Choroid plexus epithelial cell (primary cell): ENCODE measurements around the gene TTLL12.

ENCODE experiments used
- DNase-seq: peaks from one replicate; pipeline ENCODE4 v3.0.0-alpha.2; 2010; ENCODE audit warnings: low read depth
- H3K4me3 ChIP-seq: 2 replicates; pipeline ENCODE4 v1.5.1; 2011; ENCODE audit warnings: low read depth, mild to moderate bottlenecking, control low read depth, low read length, moderate library complexity
- TF ChIP-seq, protein P1 (sequence below): conservative IDR thresholded peaks from 2 replicates; pipeline ENCODE4 v1.5.1; 2011; ENCODE audit warnings: low read depth, mild to moderate bottlenecking, control low read depth, inconsistent platforms, low read length, moderate library complexity

The TTLL12 gene

DNA sequence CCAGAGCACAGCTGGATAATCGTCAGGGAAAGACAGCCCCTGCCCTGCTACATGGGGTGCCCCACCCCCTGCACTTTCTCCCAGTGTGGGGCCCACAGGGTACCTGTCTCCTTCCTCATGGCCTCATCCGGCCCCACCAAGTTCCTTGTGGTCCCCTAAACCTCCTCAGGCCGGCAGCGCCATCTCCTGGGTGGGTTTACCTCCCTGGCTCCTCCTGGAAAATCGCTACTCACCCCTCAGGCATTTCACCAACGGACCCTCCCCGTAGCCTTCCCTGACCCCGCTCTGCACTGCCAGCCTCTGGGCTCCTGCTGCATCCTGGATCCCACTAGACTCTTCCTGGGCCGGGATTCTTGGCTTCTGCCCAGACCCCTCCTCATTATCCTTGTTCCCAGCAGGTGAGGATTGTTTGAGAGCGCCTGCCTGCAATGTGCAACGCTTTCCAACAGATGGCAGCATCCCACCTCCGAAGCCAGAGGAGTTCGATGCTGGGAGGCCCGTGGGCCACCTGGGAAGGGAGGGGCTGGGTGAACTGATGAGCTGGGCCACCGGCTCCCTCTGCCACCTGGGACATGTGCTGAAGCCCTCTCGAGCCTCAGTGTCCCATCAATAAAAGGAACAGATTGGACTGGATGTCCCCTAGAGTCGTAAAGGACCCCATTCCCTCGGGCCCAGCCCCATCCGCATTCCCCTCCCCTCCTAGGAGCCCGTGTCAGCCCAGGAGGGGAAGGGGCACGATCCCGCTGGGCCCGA, 44.2 kb upstream of the TTLL12 start:
- H3K4me3 ChIP-seq: no peak overlapping the region
- TF ChIP-seq, protein P1, sequence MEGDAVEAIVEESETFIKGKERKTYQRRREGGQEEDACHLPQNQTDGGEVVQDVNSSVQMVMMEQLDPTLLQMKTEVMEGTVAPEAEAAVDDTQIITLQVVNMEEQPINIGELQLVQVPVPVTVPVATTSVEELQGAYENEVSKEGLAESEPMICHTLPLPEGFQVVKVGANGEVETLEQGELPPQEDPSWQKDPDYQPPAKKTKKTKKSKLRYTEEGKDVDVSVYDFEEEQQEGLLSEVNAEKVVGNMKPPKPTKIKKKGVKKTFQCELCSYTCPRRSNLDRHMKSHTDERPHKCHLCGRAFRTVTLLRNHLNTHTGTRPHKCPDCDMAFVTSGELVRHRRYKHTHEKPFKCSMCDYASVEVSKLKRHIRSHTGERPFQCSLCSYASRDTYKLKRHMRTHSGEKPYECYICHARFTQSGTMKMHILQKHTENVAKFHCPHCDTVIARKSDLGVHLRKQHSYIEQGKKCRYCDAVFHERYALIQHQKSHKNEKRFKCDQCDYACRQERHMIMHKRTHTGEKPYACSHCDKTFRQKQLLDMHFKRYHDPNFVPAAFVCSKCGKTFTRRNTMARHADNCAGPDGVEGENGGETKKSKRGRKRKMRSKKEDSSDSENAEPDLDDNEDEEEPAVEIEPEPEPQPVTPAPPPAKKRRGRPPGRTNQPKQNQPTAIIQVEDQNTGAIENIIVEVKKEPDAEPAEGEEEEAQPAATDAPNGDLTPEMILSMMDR: peak; percentile 97
- DNase-seq: peak; percentile 60

DNA sequence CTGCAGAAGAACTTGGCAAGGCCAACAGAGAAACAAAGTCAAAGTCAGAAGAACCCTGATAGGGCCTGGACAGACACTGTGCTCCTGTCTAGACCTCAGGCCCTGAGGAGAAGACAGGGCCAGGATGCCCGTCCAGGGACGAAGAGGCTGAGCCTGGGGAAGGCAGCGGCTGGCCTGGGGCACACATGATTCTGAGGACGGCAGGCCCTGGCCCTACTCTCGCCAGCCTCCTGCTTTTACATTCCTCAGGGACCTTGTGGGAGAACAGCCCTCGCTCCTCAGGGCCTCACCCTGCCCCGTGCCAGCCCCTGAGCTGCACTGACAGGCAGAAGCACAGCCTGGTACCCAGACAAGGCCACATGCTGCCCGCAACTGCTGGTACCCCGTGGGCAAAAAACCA, 43.6 kb upstream of the TTLL12 start:
- no peak for DNase-seq
- no peak overlapping the region for H3K4me3 ChIP-seq
- TF ChIP-seq, protein P1: no peak

DNA sequence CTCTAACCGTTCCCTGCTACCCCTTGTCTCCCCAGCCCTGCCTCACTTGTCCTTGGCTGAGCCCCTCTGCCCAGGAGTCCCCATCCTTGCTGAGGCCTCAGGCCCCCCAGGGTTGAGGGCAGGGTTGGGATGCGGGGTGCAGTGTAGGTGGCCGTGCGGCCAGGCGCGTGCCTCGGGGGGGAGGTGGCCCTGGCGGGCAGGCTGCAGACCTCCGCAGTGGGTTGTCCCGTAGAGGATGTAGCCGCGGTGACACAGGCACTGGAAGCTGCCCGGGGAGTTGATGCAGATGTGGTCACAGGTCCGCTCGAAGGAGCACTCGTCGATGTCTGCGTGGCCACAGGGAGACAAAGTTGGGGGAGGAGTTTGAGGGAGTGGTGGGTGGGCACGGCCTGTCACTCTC, 41.9 kb upstream of the TTLL12 start:
- TF ChIP-seq, protein P1: no peak
- DNase-seq: no peak
- no peak overlapping the region for H3K4me3 ChIP-seq

DNA sequence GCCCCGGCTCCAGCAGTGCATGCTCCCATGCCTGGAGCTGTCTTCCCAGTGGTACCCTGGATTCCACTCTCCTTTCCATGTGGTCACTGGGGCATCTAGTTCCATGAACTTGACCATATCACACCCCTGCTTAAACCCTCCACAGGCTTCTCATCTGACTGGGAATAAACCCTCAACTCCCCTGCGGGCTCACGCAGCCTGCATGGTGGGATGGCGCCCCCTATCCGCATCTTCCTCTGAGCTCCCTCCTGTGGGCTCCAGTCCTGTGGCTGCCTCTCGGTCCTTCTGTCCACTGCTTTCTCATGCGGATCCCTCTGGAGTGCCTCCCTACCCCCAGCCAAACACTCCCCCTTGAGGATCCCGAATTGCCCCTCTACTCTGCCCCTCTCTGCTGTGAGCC, 41.4 kb upstream of the TTLL12 start:
- H3K4me3 ChIP-seq: no peak overlapping the region
- peak; percentile 61 for DNase-seq
- TF ChIP-seq, protein P1: peak; percentile 70

DNA sequence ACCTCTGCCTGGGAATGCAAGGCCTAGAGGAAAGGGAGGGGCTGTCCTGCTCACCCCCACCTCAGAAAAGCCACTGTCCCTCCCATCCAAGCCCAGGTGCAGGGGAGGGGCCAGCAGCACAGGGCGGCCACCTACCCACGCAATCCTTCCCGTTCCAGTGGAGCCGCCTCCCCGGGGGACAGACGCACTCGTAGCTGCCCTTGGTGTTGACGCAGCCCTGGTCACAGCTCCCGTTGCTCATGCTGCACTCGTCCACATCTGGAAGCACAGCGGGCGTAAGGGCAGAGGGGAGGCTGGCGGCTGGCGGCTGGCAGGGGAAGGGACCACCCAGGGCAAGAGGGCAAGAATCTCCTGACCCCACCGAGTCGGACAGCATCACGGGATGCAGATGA, 40.3 kb upstream of the TTLL12 start:
- TF ChIP-seq, protein P1: no peak
- DNase-seq: peak; percentile 36
- H3K4me3 ChIP-seq: no peak overlapping the region

DNA sequence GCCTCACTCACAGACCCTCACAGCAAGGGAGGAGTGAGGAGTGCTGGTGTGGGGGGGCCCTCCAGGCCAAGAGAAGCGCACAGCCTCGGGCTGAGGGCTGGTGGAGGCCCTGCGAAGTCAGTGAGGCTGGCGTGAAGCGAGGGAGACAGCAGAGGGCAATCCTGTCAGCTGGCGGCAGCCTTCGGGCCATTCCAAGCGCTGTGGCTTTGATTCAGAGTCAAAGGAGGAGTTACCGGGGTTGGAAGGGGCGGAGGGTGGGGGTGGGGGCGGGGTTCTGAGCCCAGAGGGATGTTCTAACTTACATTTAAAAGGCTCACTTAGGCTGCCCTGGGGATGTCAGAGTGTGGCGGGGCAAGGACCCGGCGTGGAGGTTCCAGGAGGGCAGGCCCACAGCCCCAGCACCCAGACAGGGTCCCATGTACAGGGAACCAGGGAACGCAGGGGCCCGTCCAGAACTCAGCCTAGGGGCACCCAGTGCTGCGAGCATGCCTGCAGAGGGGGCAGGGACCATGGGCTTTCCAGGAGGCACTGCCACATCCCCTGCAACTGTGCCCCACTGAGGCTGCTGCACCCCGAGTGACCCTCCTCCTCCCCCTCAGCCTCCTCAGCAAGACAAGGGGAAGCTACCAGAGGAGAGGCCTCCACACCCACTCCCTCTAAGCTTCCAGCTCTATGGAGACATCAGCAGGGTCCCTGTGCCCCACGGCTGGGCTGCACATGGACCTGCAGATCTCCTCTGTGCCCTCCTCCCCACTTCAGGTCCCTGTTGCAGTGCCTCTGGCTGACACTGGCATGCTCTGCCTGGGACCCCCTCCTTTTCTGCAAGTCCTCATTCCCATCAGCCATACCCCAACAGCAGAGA, 39.7 kb upstream of the TTLL12 start:
- no peak overlapping the region for H3K4me3 ChIP-seq
- TF ChIP-seq, protein P1: no peak
- peak; percentile 10 for DNase-seq
